Measurements from ENCODE around the gene TMEM139. TPM values are rescaled to one million over a fixed set of nuclear protein-coding genes. Genes with fewer than 3 reads are reported as not detected.

The TMEM139 gene
- total RNA-seq, 1 experiment from 2014 or later, result 1.5 TPM

DNA sequence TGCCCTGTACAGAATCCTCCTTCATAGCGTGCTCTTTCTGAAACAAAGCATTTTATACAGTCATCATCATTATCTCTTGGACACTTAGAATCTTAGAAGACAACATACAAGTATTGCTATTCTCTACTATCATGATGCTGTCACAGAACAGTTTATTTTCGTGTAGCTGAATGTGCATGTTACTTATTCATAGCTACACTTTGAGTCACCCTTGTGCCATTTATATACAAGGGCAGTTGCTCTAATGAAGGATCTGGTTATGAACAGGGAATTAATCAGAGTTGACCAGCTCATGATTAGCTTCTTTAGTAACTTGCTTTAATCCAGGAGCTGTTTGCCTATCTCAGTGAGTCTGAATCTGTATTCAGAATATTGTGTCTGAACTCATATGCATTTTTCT lies 14.6 kb downstream of the TMEM139 start:
- TF ChIP-seq, protein P1, sequence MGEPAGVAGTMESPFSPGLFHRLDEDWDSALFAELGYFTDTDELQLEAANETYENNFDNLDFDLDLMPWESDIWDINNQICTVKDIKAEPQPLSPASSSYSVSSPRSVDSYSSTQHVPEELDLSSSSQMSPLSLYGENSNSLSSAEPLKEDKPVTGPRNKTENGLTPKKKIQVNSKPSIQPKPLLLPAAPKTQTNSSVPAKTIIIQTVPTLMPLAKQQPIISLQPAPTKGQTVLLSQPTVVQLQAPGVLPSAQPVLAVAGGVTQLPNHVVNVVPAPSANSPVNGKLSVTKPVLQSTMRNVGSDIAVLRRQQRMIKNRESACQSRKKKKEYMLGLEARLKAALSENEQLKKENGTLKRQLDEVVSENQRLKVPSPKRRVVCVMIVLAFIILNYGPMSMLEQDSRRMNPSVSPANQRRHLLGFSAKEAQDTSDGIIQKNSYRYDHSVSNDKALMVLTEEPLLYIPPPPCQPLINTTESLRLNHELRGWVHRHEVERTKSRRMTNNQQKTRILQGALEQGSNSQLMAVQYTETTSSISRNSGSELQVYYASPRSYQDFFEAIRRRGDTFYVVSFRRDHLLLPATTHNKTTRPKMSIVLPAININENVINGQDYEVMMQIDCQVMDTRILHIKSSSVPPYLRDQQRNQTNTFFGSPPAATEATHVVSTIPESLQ (CRISPR knock-in tag; IDR thresholded peaks at IDR 0.05), result no peak
- TF ChIP-seq, protein P2, sequence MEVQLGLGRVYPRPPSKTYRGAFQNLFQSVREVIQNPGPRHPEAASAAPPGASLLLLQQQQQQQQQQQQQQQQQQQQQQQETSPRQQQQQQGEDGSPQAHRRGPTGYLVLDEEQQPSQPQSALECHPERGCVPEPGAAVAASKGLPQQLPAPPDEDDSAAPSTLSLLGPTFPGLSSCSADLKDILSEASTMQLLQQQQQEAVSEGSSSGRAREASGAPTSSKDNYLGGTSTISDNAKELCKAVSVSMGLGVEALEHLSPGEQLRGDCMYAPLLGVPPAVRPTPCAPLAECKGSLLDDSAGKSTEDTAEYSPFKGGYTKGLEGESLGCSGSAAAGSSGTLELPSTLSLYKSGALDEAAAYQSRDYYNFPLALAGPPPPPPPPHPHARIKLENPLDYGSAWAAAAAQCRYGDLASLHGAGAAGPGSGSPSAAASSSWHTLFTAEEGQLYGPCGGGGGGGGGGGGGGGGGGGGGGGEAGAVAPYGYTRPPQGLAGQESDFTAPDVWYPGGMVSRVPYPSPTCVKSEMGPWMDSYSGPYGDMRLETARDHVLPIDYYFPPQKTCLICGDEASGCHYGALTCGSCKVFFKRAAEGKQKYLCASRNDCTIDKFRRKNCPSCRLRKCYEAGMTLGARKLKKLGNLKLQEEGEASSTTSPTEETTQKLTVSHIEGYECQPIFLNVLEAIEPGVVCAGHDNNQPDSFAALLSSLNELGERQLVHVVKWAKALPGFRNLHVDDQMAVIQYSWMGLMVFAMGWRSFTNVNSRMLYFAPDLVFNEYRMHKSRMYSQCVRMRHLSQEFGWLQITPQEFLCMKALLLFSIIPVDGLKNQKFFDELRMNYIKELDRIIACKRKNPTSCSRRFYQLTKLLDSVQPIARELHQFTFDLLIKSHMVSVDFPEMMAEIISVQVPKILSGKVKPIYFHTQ (CRISPR knock-in tag; IDR thresholded peaks at IDR 0.05), result no peak
- TF ChIP-seq ZNF263 (CRISPR knock-in tag; IDR thresholded peaks at IDR 0.05; ENCODE audit: low read depth) (no peak), JUN (CRISPR knock-in tag; IDR thresholded peaks at IDR 0.05) (no peak)
- TF ChIP-seq, protein P3, sequence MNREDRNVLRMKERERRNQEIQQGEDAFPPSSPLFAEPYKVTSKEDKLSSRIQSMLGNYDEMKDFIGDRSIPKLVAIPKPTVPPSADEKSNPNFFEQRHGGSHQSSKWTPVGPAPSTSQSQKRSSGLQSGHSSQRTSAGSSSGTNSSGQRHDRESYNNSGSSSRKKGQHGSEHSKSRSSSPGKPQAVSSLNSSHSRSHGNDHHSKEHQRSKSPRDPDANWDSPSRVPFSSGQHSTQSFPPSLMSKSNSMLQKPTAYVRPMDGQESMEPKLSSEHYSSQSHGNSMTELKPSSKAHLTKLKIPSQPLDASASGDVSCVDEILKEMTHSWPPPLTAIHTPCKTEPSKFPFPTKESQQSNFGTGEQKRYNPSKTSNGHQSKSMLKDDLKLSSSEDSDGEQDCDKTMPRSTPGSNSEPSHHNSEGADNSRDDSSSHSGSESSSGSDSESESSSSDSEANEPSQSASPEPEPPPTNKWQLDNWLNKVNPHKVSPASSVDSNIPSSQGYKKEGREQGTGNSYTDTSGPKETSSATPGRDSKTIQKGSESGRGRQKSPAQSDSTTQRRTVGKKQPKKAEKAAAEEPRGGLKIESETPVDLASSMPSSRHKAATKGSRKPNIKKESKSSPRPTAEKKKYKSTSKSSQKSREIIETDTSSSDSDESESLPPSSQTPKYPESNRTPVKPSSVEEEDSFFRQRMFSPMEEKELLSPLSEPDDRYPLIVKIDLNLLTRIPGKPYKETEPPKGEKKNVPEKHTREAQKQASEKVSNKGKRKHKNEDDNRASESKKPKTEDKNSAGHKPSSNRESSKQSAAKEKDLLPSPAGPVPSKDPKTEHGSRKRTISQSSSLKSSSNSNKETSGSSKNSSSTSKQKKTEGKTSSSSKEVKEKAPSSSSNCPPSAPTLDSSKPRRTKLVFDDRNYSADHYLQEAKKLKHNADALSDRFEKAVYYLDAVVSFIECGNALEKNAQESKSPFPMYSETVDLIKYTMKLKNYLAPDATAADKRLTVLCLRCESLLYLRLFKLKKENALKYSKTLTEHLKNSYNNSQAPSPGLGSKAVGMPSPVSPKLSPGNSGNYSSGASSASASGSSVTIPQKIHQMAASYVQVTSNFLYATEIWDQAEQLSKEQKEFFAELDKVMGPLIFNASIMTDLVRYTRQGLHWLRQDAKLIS (CRISPR knock-in tag; IDR thresholded peaks at IDR 0.05; ENCODE audit: borderline replicate concordance), result no peak
- no peak for DNase-seq (ENCODE audit: low spot score)

DNA sequence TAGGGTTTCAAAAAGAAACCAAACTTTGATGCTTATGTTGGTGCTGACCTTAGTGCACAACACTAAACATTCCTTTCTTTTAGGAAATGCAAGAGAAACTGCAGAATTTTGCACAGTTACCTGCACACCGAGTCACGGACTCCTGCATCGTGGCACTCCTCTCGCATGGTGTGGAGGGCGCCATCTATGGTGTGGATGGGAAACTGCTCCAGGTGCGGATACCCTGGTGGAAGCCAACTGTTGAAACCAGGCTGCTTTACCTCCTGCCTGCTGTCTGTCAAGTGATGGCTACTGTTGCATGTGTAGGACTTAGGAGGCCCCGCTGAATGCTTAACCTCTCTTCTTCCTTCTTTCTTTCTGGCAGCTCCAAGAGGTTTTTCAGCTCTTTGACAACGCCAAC lies 15.1 kb downstream of the TMEM139 start:
- Mint-ChIP-seq H3K36me3 (peaks cover 89% of the 10 kb centered on the region), H3K27me3 (ENCODE audit: low read depth) (no peaks in the 10 kb centered on the region), H3K9me3 (no peaks in the 10 kb centered on the region), H3K4me3 (no peak overlapping the region), H3K27ac (no peak overlapping the region), H3K4me1 (no peaks in the 10 kb centered on the region)
- ATAC-seq, result peak; percentile 98
- ChIA-PET CTCF (interaction anchor here (0.9 to 1.5 kb wide), 13 partner anchors 10 to 427 kb away, joined by 3 to 9 read pairs (median 4); partner anchors contain the start of genes CASP2 and GSTK1), POLR2A (interaction anchor here (1.1 kb wide), 1 partner anchor 37 kb away, joined by 3 read pairs; the partner anchor contains the start of gene GSTK1)
- DNase-seq (ENCODE audit: low spot score), result peak; percentile 73
- TF ChIP-seq, protein P4, sequence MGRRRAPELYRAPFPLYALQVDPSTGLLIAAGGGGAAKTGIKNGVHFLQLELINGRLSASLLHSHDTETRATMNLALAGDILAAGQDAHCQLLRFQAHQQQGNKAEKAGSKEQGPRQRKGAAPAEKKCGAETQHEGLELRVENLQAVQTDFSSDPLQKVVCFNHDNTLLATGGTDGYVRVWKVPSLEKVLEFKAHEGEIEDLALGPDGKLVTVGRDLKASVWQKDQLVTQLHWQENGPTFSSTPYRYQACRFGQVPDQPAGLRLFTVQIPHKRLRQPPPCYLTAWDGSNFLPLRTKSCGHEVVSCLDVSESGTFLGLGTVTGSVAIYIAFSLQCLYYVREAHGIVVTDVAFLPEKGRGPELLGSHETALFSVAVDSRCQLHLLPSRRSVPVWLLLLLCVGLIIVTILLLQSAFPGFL (CRISPR knock-in tag; IDR thresholded peaks at IDR 0.05; ENCODE audit: borderline replicate concordance), result no peak
- TF ChIP-seq ESRRA (CRISPR knock-in tag; IDR thresholded peaks at IDR 0.05; ENCODE audit: borderline replicate concordance) (no peak), FOXP1 (CRISPR knock-in tag; IDR thresholded peaks at IDR 0.05; ENCODE audit: borderline replicate concordance) (no peak), PRRX2 (CRISPR knock-in tag; IDR thresholded peaks at IDR 0.05) (no peak)
- TF ChIP-seq, protein P5, sequence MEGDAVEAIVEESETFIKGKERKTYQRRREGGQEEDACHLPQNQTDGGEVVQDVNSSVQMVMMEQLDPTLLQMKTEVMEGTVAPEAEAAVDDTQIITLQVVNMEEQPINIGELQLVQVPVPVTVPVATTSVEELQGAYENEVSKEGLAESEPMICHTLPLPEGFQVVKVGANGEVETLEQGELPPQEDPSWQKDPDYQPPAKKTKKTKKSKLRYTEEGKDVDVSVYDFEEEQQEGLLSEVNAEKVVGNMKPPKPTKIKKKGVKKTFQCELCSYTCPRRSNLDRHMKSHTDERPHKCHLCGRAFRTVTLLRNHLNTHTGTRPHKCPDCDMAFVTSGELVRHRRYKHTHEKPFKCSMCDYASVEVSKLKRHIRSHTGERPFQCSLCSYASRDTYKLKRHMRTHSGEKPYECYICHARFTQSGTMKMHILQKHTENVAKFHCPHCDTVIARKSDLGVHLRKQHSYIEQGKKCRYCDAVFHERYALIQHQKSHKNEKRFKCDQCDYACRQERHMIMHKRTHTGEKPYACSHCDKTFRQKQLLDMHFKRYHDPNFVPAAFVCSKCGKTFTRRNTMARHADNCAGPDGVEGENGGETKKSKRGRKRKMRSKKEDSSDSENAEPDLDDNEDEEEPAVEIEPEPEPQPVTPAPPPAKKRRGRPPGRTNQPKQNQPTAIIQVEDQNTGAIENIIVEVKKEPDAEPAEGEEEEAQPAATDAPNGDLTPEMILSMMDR (IDR thresholded peaks at IDR 0.05), result peak; percentile 62

More for the DNA sequence above, 14.6 kb downstream of the TMEM139 start:
- no peaks in the 10 kb centered on the region for H3K27me3 Mint-ChIP-seq (ENCODE audit: low read depth)
- H3K4me1 Mint-ChIP-seq, result no peaks in the 10 kb centered on the region
- ChIA-PET CTCF (interaction anchor here (0.7 to 1.5 kb wide), 14 partner anchors 10 to 426 kb away, joined by 3 to 9 read pairs (median 4); partner anchors contain the start of genes CASP2 and GSTK1), POLR2A (interaction anchor here (1.1 kb wide), 1 partner anchor 36 kb away, joined by 3 read pairs; the partner anchor contains the start of gene GSTK1)
- peaks cover 89% of the 10 kb centered on the region for H3K36me3 Mint-ChIP-seq
- H3K4me3 Mint-ChIP-seq, result no peak overlapping the region
- H3K27ac Mint-ChIP-seq, result no peak overlapping the region
- no peak for ATAC-seq
- H3K9me3 Mint-ChIP-seq, result no peaks in the 10 kb centered on the region
